Regular cardiac myocyte (primary cell): Measurements from ENCODE around the gene FEZF2. TPM values are rescaled to one million over a fixed set of nuclear protein-coding genes. Genes with fewer than 3 reads are reported as not detected.

Experiments used
- total RNA-seq: library from RNA; depleted of rRNA; stranded (reverse); fragments of >200 nt; gene quantifications from 2 replicates; pipeline ENCODE4 v1.2.3, GENCODE V29; 2014

FEZF2 gene
- total RNA-seq = not detected in 2 replicates

DNA sequence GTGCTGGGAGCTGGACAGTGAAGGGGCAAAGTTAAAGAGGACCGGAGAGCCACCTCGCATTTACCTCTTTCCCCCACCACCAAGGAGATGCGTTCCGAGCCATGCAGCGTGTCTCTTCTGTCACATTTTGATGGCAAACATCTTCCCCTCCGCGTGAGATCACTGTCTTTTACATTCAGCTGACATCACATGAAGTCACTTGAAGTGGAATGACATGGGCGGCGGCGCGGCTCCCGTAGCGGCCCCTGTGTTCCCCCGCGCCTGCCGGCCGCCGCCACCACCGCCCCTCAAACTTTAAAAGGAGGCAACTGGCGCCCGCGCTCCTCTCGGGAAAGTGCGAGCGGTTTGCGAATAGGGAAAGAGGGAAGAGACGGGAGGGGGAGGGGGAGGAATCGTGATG is at the start of gene FEZF2:
TSS of gene FEZF2 (minus strand) at position 336 of the 400 bp plus-strand sequence. CDS start 682 bp downstream, outside the sequence.

